GM13977 (cell line): ENCODE data around the gene ZDHHC12.

ENCODE experiments used
- DNase-seq: peaks from one replicate; pipeline ENCODE4 v3.0.0; 2012; ENCODE audit warnings: low spot score
- in situ Hi-C: fragments of 300-500 bp; cut with MboI; formaldehyde crosslinking; loops from one replicate; pipeline ENCODE4 v1.12.0; 2022; ENCODE audit warnings: low sequenced_read_pairs, low pct_unique_long_range_greater_than_20kb, mixed read lengths, inconsistent platforms; ENCODE audit not compliant: unreplicated experiment
- TF ChIP-seq, protein P1 (sequence below): IDR thresholded peaks from 2 replicates; pipeline ENCODE4 v1.5.1; 2012; ENCODE audit warnings: mild to moderate bottlenecking, control low read depth; ENCODE audit not compliant: insufficient read depth; ENCODE audit errors: extremely low read depth, missing control alignments

ZDHHC12 gene

DNA sequence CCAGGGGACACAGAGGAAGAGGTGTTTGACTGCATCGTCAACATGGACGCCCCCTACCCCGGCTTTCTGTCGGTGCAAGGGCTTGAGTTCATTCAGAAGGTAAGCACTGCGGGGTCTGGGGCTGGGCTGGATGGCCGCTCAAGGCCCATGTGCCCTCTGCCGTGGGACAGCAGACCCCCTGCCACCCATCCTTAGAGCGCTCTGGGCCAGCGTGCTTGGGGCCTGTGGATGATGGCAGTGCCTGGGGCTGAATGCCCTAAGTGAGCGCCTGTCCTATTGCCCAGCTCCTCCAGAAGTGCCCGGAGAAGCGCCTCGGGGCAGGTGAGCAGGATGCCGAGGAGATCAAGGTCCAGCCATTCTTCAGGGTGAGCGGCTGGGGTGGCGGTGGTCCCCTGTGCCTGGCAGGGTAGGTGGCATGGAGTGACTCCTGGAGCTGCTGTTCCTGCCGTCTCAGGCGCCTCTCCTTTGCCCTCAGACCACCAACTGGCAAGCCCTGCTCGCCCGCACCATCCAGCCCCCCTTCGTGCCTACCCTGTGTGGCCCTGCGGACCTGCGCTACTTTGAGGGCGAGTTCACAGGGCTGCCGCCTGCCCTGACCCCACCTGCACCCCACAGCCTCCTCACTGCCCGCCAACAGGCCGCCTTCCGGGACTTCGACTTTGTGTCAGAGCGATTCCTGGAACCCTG is 3.9 kb downstream of the ZDHHC12 start:
- no peak for DNase-seq
- TF ChIP-seq, protein P1, sequence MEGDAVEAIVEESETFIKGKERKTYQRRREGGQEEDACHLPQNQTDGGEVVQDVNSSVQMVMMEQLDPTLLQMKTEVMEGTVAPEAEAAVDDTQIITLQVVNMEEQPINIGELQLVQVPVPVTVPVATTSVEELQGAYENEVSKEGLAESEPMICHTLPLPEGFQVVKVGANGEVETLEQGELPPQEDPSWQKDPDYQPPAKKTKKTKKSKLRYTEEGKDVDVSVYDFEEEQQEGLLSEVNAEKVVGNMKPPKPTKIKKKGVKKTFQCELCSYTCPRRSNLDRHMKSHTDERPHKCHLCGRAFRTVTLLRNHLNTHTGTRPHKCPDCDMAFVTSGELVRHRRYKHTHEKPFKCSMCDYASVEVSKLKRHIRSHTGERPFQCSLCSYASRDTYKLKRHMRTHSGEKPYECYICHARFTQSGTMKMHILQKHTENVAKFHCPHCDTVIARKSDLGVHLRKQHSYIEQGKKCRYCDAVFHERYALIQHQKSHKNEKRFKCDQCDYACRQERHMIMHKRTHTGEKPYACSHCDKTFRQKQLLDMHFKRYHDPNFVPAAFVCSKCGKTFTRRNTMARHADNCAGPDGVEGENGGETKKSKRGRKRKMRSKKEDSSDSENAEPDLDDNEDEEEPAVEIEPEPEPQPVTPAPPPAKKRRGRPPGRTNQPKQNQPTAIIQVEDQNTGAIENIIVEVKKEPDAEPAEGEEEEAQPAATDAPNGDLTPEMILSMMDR: no peak
- in situ Hi-C loops: no loop called here

DNA sequence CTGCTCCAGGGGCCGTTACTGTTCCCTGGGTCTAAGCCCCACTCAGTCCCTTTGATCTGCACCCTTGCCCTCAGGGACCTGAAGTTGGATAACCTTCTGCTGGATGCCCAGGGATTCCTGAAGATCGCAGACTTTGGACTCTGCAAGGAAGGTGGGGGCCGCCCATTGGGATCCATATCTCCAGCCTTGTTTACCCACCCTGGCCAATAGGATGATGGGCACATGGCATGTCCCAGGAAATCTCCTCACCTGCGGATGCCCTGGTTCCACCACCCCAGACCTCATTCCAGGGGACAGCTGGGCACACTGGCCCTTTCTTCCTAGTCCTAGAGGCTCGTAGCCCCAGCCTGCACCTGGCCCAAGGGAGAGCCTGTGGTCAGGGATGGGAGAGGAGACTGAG is 5.5 kb downstream of the ZDHHC12 start:
- in situ Hi-C loops: no loop called here
- TF ChIP-seq, protein P1: no peak
- DNase-seq: no peak

DNA sequence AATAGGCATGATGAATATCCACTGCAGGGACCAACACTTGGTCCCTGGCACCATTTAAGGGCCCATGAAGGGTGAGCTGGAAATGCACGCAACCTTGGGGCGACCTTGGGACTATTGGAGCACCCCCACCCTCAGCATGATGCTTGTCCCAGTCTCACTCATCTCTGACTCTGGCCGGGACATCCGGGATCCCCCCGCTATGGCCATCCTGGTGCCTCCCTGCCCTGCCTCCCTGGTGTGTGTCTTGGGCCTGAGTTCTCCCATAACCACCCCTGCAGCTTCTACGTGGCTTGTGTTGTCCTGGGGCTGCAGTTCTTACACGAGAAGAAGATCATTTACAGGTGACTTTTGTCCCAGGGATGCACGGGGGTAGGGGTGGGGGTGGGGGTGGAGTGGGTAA is 5.9 kb downstream of the ZDHHC12 start:
- no peak for DNase-seq
- in situ Hi-C loops: no loop called here
- TF ChIP-seq, protein P1: no peak

DNA sequence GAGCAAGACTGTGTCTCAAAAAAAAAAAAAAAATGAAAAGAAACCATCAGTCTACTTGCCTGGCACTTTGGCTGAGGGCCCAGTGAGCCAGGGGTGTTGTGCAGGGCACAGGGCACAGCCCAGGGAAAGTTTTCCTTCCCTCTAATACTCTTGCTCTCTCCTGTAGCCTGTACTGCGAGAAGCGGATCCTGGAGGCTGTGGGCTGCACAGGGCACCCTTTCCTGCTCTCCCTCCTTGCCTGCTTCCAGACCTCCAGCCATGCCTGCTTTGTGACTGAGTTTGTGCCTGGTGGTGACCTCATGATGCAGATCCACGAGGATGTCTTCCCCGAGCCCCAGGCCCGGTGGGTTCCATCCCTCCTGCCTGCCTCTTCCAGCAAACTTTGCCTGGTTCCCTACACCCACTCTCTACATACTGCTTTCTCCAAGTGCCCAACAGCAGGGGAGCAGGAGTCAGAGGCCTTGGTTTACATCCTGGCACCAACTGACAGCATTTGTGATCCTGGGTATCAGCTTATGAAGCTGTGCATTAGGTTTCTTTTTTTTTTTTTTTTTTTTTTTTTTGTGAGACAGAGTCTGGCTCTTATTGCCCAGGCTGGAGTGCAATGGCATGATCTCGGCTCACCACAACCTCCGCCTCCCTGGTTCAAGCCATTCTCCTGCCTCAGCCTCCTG is 7.2 kb downstream of the ZDHHC12 start:
- TF ChIP-seq, protein P1: no peak
- no peak for DNase-seq
- in situ Hi-C loops: no loop called here

DNA sequence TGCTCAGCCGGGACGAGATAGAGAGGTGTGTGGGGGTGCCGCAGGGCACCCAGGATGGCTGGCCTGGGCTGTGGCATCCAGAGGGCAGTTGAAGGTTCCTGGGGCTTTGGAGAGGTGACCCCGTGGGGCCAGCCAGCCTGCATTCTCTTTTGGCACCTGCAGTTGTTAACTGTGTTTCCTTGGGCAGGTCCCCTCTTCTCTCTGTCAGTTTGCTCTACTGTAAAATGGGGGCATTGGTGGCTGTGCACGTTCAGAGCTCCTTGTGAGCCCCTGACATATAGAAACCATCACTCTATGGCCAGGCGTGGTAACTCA is 8.5 kb downstream of the ZDHHC12 start:
- TF ChIP-seq, protein P1: no peak
- no peak for DNase-seq
- in situ Hi-C loops: no loop called here

DNA sequence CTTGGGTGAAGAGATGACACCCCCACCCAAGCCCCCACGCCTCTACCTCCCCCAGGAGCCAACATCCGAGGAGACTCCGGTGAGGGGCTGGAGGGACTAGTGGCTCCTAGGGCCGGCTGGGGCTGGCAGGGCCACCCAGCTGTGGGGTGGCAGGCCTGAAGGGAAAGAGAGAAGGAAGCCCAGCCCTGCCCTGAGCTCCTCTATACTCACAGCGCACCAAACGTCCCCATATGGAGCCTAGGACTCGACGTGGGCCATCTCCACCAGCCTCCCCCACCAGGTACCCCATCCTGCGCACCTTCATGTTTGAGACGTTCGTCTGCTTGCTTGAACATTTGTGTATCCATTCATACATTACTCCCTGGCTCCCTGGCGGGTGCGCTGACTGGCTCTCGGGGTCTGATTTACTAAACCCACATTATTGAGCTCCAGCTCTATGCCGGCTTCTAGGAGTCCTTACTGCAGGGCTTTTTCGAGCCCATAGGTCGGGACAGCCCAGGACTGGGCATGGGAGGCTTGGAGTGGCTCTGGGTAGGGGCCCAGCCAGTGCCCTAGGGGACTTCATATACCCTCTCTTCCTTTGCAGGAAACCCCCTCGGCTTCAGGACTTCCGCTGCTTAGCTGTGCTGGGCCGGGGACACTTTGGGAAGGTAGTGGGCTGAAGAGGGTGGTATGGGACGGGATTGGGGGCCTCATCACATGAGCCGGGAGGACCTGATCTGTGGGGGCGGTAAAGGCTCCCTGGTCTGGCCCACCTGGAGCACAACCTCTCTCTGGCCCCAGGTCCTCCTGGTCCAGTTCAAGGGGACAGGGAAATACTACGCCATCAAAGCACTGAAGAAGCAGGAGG is 9.1 kb downstream of the ZDHHC12 start:
- no peak for DNase-seq
- TF ChIP-seq, protein P1: no peak
- in situ Hi-C loops: no loop called here
